Heart right ventricle (tissue), 16 donors: Measurements from ENCODE around the gene RRP15. TPM values are rescaled to one million over a fixed set of nuclear protein-coding genes. Genes with fewer than 3 reads are reported as not detected.
A peak's percentile ranks its signal among the peaks of the same experiment; 100 is the strongest.

Experiments
- ATAC-seq, 8 donors: fragments of 200-7000 bp; cut with Tn5 transposase; one replicate each; pipeline ENCODE4 v1.9.1; 2020; ENCODE audit warnings: mild to moderate bottlenecking in 8 of 8, moderate library complexity in 8 of 8, moderate number of reproducible peaks in 1 of 8
- DNase-seq, 2 donors: peaks; one replicate each; pipeline ENCODE4 v3.0.0-alpha.2; 2020
- H3K27ac ChIP-seq, 10 donors: fragments of 200-600 bp; sonication (generic) in 2 of 10; one replicate each; pipeline versions ENCODE4 v1.5.0 to v1.8.0; 2020 to 2022; ENCODE audit warnings: mild to moderate bottlenecking in 3 of 10
- H3K27me3 ChIP-seq, 7 donors: fragments of 200-600 bp; one replicate each; pipeline ENCODE4 v1.8.0; 2021 to 2022; ENCODE audit warnings: mild to moderate bottlenecking in 2 of 7
- H3K36me3 ChIP-seq, 9 donors: fragments of 200-600 bp; sonication (generic) in 1 of 9; one replicate each; pipeline versions ENCODE4 v1.5.0 to v1.8.0; 2020 to 2022; ENCODE audit warnings: mild to moderate bottlenecking in 2 of 9
- H3K4me1 ChIP-seq, 9 donors: fragments of 200-600 bp; sonication (generic) in 1 of 9; one replicate each; pipeline versions ENCODE4 v1.5.0 to v1.8.0; 2020 to 2022; ENCODE audit warnings: mild to moderate bottlenecking in 4 of 9
- H3K4me3 ChIP-seq, 10 donors: fragments of 200-600 bp; sonication (generic) in 2 of 10; one replicate each; pipeline versions ENCODE4 v1.5.0 to v1.8.0; 2020 to 2022; ENCODE audit warnings: mild to moderate bottlenecking in 7 of 10, moderate library complexity in 2 of 10
- H3K9me3 ChIP-seq, 11 donors: fragments of 200-600 bp in 10 of 11; sonication (generic) in 2 of 11; one replicate each; pipeline versions ENCODE4 v1.5.0 to v1.8.0; 2013 to 2022; ENCODE audit warnings: mild to moderate bottlenecking in 2 of 11, control low read depth in 1 of 11, moderate library complexity in 1 of 11
- CTCF ChIP-seq, 9 donors: fragments of 200-600 bp; sonication (generic) in 2 of 9; IDR thresholded peaks; one replicate each; pipeline versions ENCODE4 v1.5.0 to v1.8.0; 2021 to 2022; ENCODE audit warnings: antibody characterized with exemption in 9 of 9, mild to moderate bottlenecking in 5 of 9, moderate library complexity in 1 of 9
- WGBS, 2 donors: extraction: QIAGEN DNeasy Blood & Tissue Kit; methylation state at CpG; one replicate each; pipeline ENCODE4 v1.1.7; 2013; ENCODE audit warnings: inconsistent platforms in 1 of 2; 5-methylcytosine and 5-hydroxymethylcytosine counted together
- intact Hi-C, 10 donors: fragments of 100-400 bp; cut with DNase I; formaldehyde crosslinking; loops; one replicate each; pipeline versions ENCODE4 v1.11.1 to v1.14.2; 2022
- polyA plus RNA-seq, 2 donors: library from polyadenylated mRNA; stranded (reverse); fragments of 200-250 nt; gene quantifications; one replicate each; pipeline ENCODE4 v1.2.3, GENCODE V29; 2013
- total RNA-seq, 10 donors: library from RNA; stranded (reverse); fragmentation: NEBNext Ultra II Directional in 3 of 10; extraction: Animal tissue kit (Norgen Biotek cat#: 25700) in 3 of 10; gene quantifications; one replicate each; pipeline versions ENCODE4 v1.2.1 to v1.2.4, GENCODE V29; 2021 to 2023
- donor health status: Arrhythmogenic right ventricular cardiomyopathy.
- donor health status: ischemic (EF 13 %, LVEDD 7.1; RV severe dilation, severe dysfunction).
- donor health status: healthy with polysubstance abuse.
- donor health status: DM: no; HTN: yes; CAD: no.
- donor health status: DM: no; HTN: no; CAD: no.
- donor health status: ischemic (EF 25% LVEDD 6.9; RV normal size, moderate dysfunction).
- donor health status: ischemic (EF 25% LVEDD 5.7; RV mildly dilated, moderate dysfunction).
- donor health status: healthy.
- donor health status: DM: yes; HTN: yes; CAD: no.
- donor health status: Ischemic cardiomyopathy.
- donor health status: ischemic (EF 35%, LVEDD 5.7; RV mildly dilated, moderate dysfunction).
- donor health status: nonischemic (EF 11% LVEDD 7.7; RV severe dilation, severe dysfunction).
- donor health status: DM: yes; HTN: yes; CAD: no.
- donor health status: PGD.
- donor health status: ischemic (EF 29% LVEDD 5.4; RV normal size, mild dysfunction).
- donor health status: nonischemic (EF 23%, LVEDD 6.1; RV moderate dilation, normal function).

RRP15 gene
- total and polyA plus RNA-seq, 12 donors = 3.6 to 26.6 (median 21.1) TPM

DNA sequence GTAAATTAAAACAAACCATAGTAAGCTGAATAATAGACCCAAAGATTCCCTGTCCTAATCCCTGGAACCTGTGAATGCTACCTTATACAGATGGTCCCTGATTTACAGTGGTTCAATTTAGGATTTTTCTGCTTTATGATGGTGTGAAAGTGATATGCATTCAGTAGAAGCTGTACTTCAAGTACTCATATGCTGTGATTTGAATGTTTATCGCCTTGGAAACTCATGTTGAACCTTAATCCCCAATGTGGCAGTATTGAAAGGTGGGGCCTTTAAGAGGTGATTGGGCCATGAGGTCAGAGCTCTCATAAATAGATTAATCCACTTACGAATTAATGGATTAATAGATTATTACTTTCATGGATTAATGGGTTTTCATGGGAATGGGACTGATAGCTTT is 10.6 kb upstream of the RRP15 start:
- ATAC-seq (no peak), DNase-seq (no peak)
- Histone ChIP-seq H3K9me3 (no peaks in the 10 kb centered on the region), H3K27ac (no peak overlapping the region), H3K4me3 (no peak overlapping the region), H3K4me1 (no peaks in the 10 kb centered on the region), H3K27me3 (peaks cover 0 to 3% (median 0%) of the 10 kb centered on the region in 7 donors), H3K36me3 (no peaks in the 10 kb centered on the region)
- WGBS, 2 donors = 81 to 85% methylated on average over 2 of the region's 2 CpGs
- no peak for TF ChIP-seq CTCF (IDR thresholded peaks at IDR 0.05)
- intact Hi-C loops = no loop called here

DNA sequence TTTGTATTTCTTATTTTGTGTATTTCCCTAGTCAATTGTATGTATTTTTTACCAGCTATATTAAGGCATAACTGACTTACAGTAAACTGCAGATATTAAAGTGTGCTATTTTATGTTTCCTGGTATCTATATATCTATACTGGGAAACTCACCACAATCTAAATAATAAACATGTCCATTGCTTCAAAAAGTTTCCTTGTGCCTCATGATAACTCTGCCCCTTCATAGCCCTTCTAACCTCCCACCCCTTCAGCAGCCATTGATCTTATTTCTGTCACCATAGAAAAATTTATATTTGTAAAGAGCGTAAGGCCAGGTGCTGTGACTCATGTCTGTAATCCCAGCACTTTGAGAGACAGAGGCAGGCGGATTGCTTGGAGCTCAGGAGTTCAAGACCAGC is 9.3 kb upstream of the RRP15 start:
- no peak for TF ChIP-seq CTCF (IDR thresholded peaks at IDR 0.05)
- ATAC-seq = no peak
- no peaks in the 10 kb centered on the region for H3K36me3 ChIP-seq
- DNase-seq = no peak
- no peaks in the 10 kb centered on the region for H3K9me3 ChIP-seq
- H3K27ac ChIP-seq = no peak overlapping the region
- no peak overlapping the region for H3K4me3 ChIP-seq
- 66 to 88% methylated on average over 2 of the region's 2 CpGs for WGBS, 2 donors
- no peaks in the 10 kb centered on the region for H3K4me1 ChIP-seq
- intact Hi-C loops = no loop called here
- peaks cover 0 to 3% (median 0%) of the 10 kb centered on the region in 7 donors for H3K27me3 ChIP-seq

DNA sequence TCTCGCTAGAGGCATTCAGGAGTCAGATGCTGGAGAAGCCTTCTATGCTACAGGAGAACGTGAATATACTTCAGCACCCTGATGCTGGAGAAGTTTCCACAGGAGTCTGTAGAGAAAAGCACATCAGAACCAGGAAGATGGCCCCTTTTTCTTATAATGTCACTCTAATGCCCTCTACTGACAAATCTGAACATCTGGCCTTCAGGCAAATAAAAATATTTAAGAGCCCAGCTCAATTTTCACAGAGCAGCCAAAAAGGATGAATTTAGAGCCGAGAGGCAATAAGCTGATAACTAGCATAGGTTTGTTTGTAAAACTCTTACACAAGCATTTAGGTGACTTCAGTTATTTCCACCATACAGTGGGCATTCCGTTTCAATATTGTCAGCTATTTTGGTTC is 3.8 kb upstream of the RRP15 start:
- H3K4me3 ChIP-seq = no peak overlapping the region
- peaks cover 0 to 6% (median 0%) of the 10 kb centered on the region in 11 donors for H3K9me3 ChIP-seq
- 79 to 94% methylated on average over 4 of the region's 4 CpGs for WGBS, 2 donors
- peaks cover 0 to 9% (median 0%) of the 10 kb centered on the region in 7 donors for H3K27me3 ChIP-seq
- DNase-seq (no peak), ATAC-seq (no peak)
- intact Hi-C loops = no loop called here
- no peak for TF ChIP-seq CTCF (IDR thresholded peaks at IDR 0.05)
- H3K27ac ChIP-seq = no peak overlapping the region
- no peaks in the 10 kb centered on the region for H3K36me3 ChIP-seq
- H3K4me1 ChIP-seq = peaks cover 1 to 13% (median 11%) of the 10 kb centered on the region in 9 donors

- ATAC-seq (peak; percentile 10 to 54 (median 40)), DNase-seq (peak in 1 of 2 donors; percentile 14)
- peaks cover 0 to 7% (median 0%) of the 10 kb centered on the region in 7 donors for H3K27me3 ChIP-seq
- H3K36me3 ChIP-seq = no peaks in the 10 kb centered on the region
- peak overlapping the region; percentile 46 to 90 (median 82) for H3K4me3 ChIP-seq
- peak overlapping the region; percentile 45 to 91 (median 82) for H3K27ac ChIP-seq
- no peak for TF ChIP-seq CTCF (IDR thresholded peaks at IDR 0.05)
- 7 to 8% methylated on average over 26 of the region's 26 CpGs for WGBS, 2 donors
- intact Hi-C loops = no loop called here
- peaks cover 3 to 30% (median 18%) of the 10 kb centered on the region in 9 donors for H3K4me1 ChIP-seq
- H3K9me3 ChIP-seq = peaks cover 0 to 6% (median 0%) of the 10 kb centered on the region in 11 donors
These were observed 646 bp upstream of the RRP15 start for GRCh38 chr1:218284377-218284916.
